Measurements from ENCODE around the gene PTOV1. TPM values are rescaled to one million over a fixed set of nuclear protein-coding genes. Genes with fewer than 3 reads are reported as not detected.

The PTOV1 gene
- total RNA-seq, 2 experiments from 2014 or later = 66.0 to 68.0 TPM

- DNase-seq = no peak
- H3K27ac Mint-ChIP-seq = no peak overlapping the region
- H3K4me3 Mint-ChIP-seq = no peak overlapping the region
- peaks cover 8% of the 10 kb centered on the region for H3K36me3 Mint-ChIP-seq (ENCODE audit: low read depth)
- intact Hi-C loops (cut with micrococcal nuclease) = no loop called here
- H3K4me1 Mint-ChIP-seq (ENCODE audit: low read depth) = peaks cover 9% of the 10 kb centered on the region
- CTCF ChIA-PET = interaction anchor here (1.2 kb wide), 1 partner anchor 12 kb away, joined by 3 read pairs; no protein-coding TSS in a partner anchor
- no peaks in the 10 kb centered on the region for H3K27me3 Mint-ChIP-seq (ENCODE audit: low read depth)
- H3K9me3 Mint-ChIP-seq = no peaks in the 10 kb centered on the region
Measured at GRCh38 chr19:49857838-49858087, 6.8 kb downstream of the PTOV1 start.

GRCh38 chr19:49858088-49858985 lies 7.4 kb downstream of the PTOV1 start:
- H3K27ac Mint-ChIP-seq = no peak overlapping the region

GRCh38 chr19:49859682-49860335 lies 8.8 kb downstream of the PTOV1 start:
- Mint-ChIP-seq H3K4me3 (no peak overlapping the region), H3K27ac (no peak overlapping the region), H3K9me3 (no peaks in the 10 kb centered on the region), H3K36me3 (ENCODE audit: low read depth) (peaks cover 25% of the 10 kb centered on the region), H3K27me3 (ENCODE audit: low read depth) (no peaks in the 10 kb centered on the region), H3K4me1 (ENCODE audit: low read depth) (peaks cover 15% of the 10 kb centered on the region)
- intact Hi-C loops (cut with micrococcal nuclease) = loop anchor here (10.0 kb wide), 1 partner anchor 125 kb away; no protein-coding TSS in a partner anchor
- CTCF ChIA-PET = no interaction called here
- DNase-seq = no peak

More at GRCh38 chr19:49858088-49858985, 7.4 kb downstream of the PTOV1 start:
- no peaks in the 10 kb centered on the region for H3K27me3 Mint-ChIP-seq (ENCODE audit: low read depth)
- no peak for DNase-seq
- no peak overlapping the region for H3K4me3 Mint-ChIP-seq
- H3K36me3 Mint-ChIP-seq (ENCODE audit: low read depth) = peaks cover 13% of the 10 kb centered on the region
- H3K4me1 Mint-ChIP-seq (ENCODE audit: low read depth) = peaks cover 10% of the 10 kb centered on the region
- intact Hi-C loops (cut with micrococcal nuclease) = no loop called here
- CTCF ChIA-PET = interaction anchor here (1.2 kb wide), 1 partner anchor 11 kb away, joined by 3 read pairs; no protein-coding TSS in a partner anchor
- H3K9me3 Mint-ChIP-seq = no peaks in the 10 kb centered on the region

- Mint-ChIP-seq H3K27ac (no peak overlapping the region), H3K4me1 (ENCODE audit: low read depth) (peaks cover 18% of the 10 kb centered on the region), H3K36me3 (ENCODE audit: low read depth) (peaks cover 28% of the 10 kb centered on the region), H3K4me3 (no peak overlapping the region), H3K27me3 (ENCODE audit: low read depth) (no peaks in the 10 kb centered on the region), H3K9me3 (no peaks in the 10 kb centered on the region)
- DNase-seq = no peak
- CTCF ChIA-PET = no interaction called here
- intact Hi-C loops (cut with micrococcal nuclease) = loop anchor here (10.0 kb wide), 1 partner anchor 124 kb away; no protein-coding TSS in a partner anchor
Measured at GRCh38 chr19:49860336-49861102, 9.6 kb downstream of the PTOV1 start.

- no peaks in the 10 kb centered on the region for H3K27me3 Mint-ChIP-seq (ENCODE audit: low read depth)
- peaks cover 22% of the 10 kb centered on the region for H3K4me1 Mint-ChIP-seq (ENCODE audit: low read depth)
- H3K4me3 Mint-ChIP-seq = no peak overlapping the region
- DNase-seq = no peak
- CTCF ChIA-PET = no interaction called here
- H3K9me3 Mint-ChIP-seq = no peaks in the 10 kb centered on the region
- no peak overlapping the region for H3K27ac Mint-ChIP-seq
- H3K36me3 Mint-ChIP-seq (ENCODE audit: low read depth) = peaks cover 29% of the 10 kb centered on the region
- intact Hi-C loops (cut with micrococcal nuclease) = loop anchor here (10.0 kb wide), 1 partner anchor 124 kb away; no protein-coding TSS in a partner anchor
Measured at GRCh38 chr19:49861107-49861506, 10.1 kb downstream of the PTOV1 start.

GRCh38 chr19:49861541-49862378 lies 10.8 kb downstream of the PTOV1 start:
- CTCF ChIA-PET = no interaction called here
- intact Hi-C loops (cut with micrococcal nuclease) = loop anchor here (10.0 kb wide), 1 partner anchor 123 kb away; no protein-coding TSS in a partner anchor
- peaks cover 29% of the 10 kb centered on the region for H3K4me1 Mint-ChIP-seq (ENCODE audit: low read depth)
- no peak overlapping the region for H3K27ac Mint-ChIP-seq
- no peaks in the 10 kb centered on the region for H3K9me3 Mint-ChIP-seq
- no peak overlapping the region for H3K4me3 Mint-ChIP-seq
- no peak for DNase-seq
- peaks cover 34% of the 10 kb centered on the region for H3K36me3 Mint-ChIP-seq (ENCODE audit: low read depth)
- no peaks in the 10 kb centered on the region for H3K27me3 Mint-ChIP-seq (ENCODE audit: low read depth)

- Mint-ChIP-seq H3K9me3 (no peaks in the 10 kb centered on the region), H3K4me1 (ENCODE audit: low read depth) (peaks cover 33% of the 10 kb centered on the region), H3K27ac (no peak overlapping the region), H3K27me3 (ENCODE audit: low read depth) (no peaks in the 10 kb centered on the region), H3K36me3 (ENCODE audit: low read depth) (peaks cover 35% of the 10 kb centered on the region), H3K4me3 (no peak overlapping the region)
- CTCF ChIA-PET = no interaction called here
- intact Hi-C loops (cut with micrococcal nuclease) = loop anchor here (10.0 kb wide), 1 partner anchor 122 kb away; no protein-coding TSS in a partner anchor
- DNase-seq = no peak
Measured at GRCh38 chr19:49862391-49863253, 11.7 kb downstream of the PTOV1 start.

- H3K4me3 Mint-ChIP-seq = no peak overlapping the region
- intact Hi-C loops (cut with micrococcal nuclease) = loop anchor here (10.0 kb wide), 1 partner anchor 121 kb away; no protein-coding TSS in a partner anchor
- H3K9me3 Mint-ChIP-seq = no peaks in the 10 kb centered on the region
- H3K27ac Mint-ChIP-seq = no peak overlapping the region
- peaks cover 40% of the 10 kb centered on the region for H3K4me1 Mint-ChIP-seq (ENCODE audit: low read depth)
- H3K27me3 Mint-ChIP-seq (ENCODE audit: low read depth) = no peaks in the 10 kb centered on the region
- DNase-seq = no peak
- CTCF ChIA-PET = interaction anchor here (0.9 kb wide), 1 partner anchor 34 kb away, joined by 3 read pairs; no protein-coding TSS in a partner anchor
- H3K36me3 Mint-ChIP-seq (ENCODE audit: low read depth) = peaks cover 33% of the 10 kb centered on the region
Measured at GRCh38 chr19:49863254-49863934, 12.4 kb downstream of the PTOV1 start.

GRCh38 chr19:49863935-49864320 lies 13.0 kb downstream of the PTOV1 start:
- DNase-seq = no peak
- Mint-ChIP-seq H3K27ac (no peak overlapping the region), H3K27me3 (ENCODE audit: low read depth) (no peaks in the 10 kb centered on the region), H3K9me3 (no peaks in the 10 kb centered on the region), H3K36me3 (ENCODE audit: low read depth) (peaks cover 34% of the 10 kb centered on the region), H3K4me1 (ENCODE audit: low read depth) (peaks cover 41% of the 10 kb centered on the region), H3K4me3 (no peak overlapping the region)
- CTCF ChIA-PET = interaction anchor here (0.9 kb wide), 1 partner anchor 33 kb away, joined by 3 read pairs; no protein-coding TSS in a partner anchor
- intact Hi-C loops (cut with micrococcal nuclease) = loop anchor here (10.0 kb wide), 1 partner anchor 121 kb away; no protein-coding TSS in a partner anchor

- CTCF ChIA-PET = no interaction called here
- H3K27ac Mint-ChIP-seq = no peak overlapping the region
- no peaks in the 10 kb centered on the region for H3K27me3 Mint-ChIP-seq (ENCODE audit: low read depth)
Measured at GRCh38 chr19:49864890-49865289, 13.9 kb downstream of the PTOV1 start.

More at GRCh38 chr19:49864890-49865289, 13.9 kb downstream of the PTOV1 start:
- Mint-ChIP-seq H3K4me1 (ENCODE audit: low read depth) (peaks cover 41% of the 10 kb centered on the region), H3K36me3 (ENCODE audit: low read depth) (peaks cover 33% of the 10 kb centered on the region), H3K4me3 (no peak overlapping the region), H3K9me3 (no peaks in the 10 kb centered on the region)
- no peak for DNase-seq
- intact Hi-C loops (cut with micrococcal nuclease) = loop anchor here (5.0 to 10.0 kb wide), 2 partner anchors 120 to 148 kb away; no protein-coding TSS in a partner anchor
